ENCODE results near the gene KCNA2. TPM values are rescaled to one million over a fixed set of nuclear protein-coding genes. Genes with fewer than 3 reads are reported as not detected.

Gene KCNA2
- total RNA-seq, 2 experiments from 2014 or later = 1.4 to 2.2 TPM

DNA sequence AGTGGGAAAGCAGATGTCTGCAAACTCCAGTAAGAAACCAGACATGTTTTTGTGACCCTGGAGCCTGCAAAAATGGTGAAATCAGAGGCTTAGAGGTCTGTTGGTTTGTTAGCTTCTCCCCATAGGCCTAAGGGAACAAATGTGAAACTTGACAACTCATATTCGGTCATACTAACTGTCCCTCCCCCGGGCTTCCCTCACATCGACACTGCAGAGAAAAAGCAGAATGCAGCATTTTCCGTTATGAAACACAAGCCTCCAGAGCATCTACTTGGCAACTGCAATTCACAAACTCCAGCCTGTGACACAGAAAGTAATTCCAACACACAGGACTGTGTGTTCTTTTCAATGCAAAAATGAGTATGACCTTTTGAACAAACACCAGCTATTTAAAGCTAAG lies 3.7 kb downstream of the KCNA2 start:
- CTCF ChIA-PET = no interaction called here
- H3K4me1 Mint-ChIP-seq (ENCODE audit: low read depth) = peaks cover 11% of the 10 kb centered on the region

DNA sequence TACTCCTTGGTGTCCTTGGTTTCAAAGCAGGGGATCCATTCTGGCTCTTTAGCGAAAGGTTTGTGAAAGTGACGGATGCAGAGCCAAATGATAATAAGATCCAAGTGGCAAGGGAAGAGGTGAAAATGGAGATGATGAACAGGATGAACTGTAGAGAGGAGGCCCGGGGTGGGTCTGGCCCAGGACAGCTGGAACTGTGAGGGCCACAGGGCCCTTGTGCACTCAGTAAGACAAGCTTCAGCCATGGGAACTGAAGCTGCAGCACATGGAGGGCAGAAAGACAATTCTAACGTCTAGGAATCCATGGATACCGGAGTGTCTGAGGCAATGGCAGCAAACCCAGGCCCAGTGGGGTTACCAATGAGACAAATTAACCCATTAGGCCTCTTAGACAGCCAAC lies 4.8 kb downstream of the KCNA2 start:
- H3K36me3 Mint-ChIP-seq (ENCODE audit: low read depth) = no peaks in the 10 kb centered on the region
- DNase-seq (no peak), ATAC-seq (no peak)
- POLR2A ChIA-PET = interaction anchor here (0.6 kb wide), 1 partner anchor 848 kb away, joined by 3 read pairs; no protein-coding TSS in a partner anchor
- H3K9me3 Mint-ChIP-seq (ENCODE audit: insufficient read depth) = no peaks in the 10 kb centered on the region
- H3K27ac Mint-ChIP-seq = no peak overlapping the region
- CTCF ChIA-PET = no interaction called here
- H3K4me3 Mint-ChIP-seq = no peak overlapping the region
- peaks cover 27% of the 10 kb centered on the region for H3K27me3 Mint-ChIP-seq (ENCODE audit: low read depth)
- peaks cover 4% of the 10 kb centered on the region for H3K4me1 Mint-ChIP-seq (ENCODE audit: low read depth)

More for the DNA sequence above, 3.7 kb downstream of the KCNA2 start:
- no peak for DNase-seq
- no peak overlapping the region for H3K27ac Mint-ChIP-seq
- H3K27me3 Mint-ChIP-seq (ENCODE audit: low read depth) = peaks cover 35% of the 10 kb centered on the region
- no peaks in the 10 kb centered on the region for H3K36me3 Mint-ChIP-seq (ENCODE audit: low read depth)
- POLR2A ChIA-PET = no interaction called here
- no peaks in the 10 kb centered on the region for H3K9me3 Mint-ChIP-seq (ENCODE audit: insufficient read depth)
- ATAC-seq = no peak
- no peak overlapping the region for H3K4me3 Mint-ChIP-seq

DNA sequence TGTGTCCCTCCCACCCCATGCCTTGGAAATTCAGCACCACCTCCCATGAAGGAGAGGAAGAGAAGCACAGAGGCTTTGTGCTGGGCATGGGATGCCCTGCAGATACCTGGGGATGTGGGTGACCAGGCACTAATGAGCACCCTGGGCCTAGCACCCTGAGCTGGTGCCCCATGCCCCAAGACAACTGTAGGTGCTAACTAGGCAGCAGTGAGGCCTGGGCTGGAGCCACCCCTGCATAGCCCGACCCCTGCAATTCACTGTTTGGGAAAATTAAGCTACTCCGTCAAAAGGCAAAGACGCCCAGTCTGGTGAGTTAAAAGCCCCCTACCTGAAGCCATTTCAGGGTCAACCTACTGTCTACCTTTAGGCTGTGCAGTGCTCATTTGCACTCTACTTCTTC lies 5.4 kb downstream of the KCNA2 start:
- ChIA-PET POLR2A (interaction anchor here (0.6 kb wide), 1 partner anchor 847 kb away, joined by 3 read pairs; no protein-coding TSS in a partner anchor), CTCF (no interaction called here)
- H3K27me3 Mint-ChIP-seq (ENCODE audit: low read depth) = peaks cover 23% of the 10 kb centered on the region

DNA sequence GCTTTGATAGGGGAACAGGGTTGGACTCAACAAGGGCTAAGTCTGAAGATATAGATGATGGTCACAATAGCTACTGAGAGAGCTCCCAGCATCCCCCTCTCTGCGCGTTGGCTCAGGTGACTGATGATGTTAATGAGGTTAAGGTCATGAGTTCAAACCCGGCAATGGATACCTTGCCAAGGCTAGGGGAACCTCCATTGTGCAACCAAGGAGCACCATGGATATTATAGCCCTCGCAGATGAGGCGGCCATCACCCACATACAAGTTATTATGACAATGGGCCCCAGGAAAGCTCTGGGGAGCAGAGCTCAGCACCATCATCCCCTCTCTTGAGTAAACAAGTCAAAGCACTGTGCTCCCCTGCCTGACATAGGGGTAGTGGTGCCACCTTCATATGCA lies 8.2 kb downstream of the KCNA2 start:
- H3K27ac Mint-ChIP-seq = no peak overlapping the region
- H3K27me3 Mint-ChIP-seq (ENCODE audit: low read depth) = peaks cover 12% of the 10 kb centered on the region
- ChIA-PET POLR2A (no interaction called here), CTCF (interaction anchor here (1.5 to 2.5 kb wide), 2 partner anchors 42 to 102 kb away, joined by 4 to 9 read pairs; no protein-coding TSS in a partner anchor)
- no peaks in the 10 kb centered on the region for H3K9me3 Mint-ChIP-seq (ENCODE audit: insufficient read depth)
- DNase-seq (no peak), ATAC-seq (no peak)
- no peaks in the 10 kb centered on the region for H3K36me3 Mint-ChIP-seq (ENCODE audit: low read depth)
- H3K4me1 Mint-ChIP-seq (ENCODE audit: low read depth) = peaks cover 3% of the 10 kb centered on the region
- no peak overlapping the region for H3K4me3 Mint-ChIP-seq

More for the DNA sequence above, 5.4 kb downstream of the KCNA2 start:
- ATAC-seq = no peak
- Mint-ChIP-seq H3K36me3 (ENCODE audit: low read depth) (no peaks in the 10 kb centered on the region), H3K9me3 (ENCODE audit: insufficient read depth) (no peaks in the 10 kb centered on the region), H3K27ac (no peak overlapping the region), H3K4me1 (ENCODE audit: low read depth) (no peaks in the 10 kb centered on the region), H3K4me3 (no peak overlapping the region)
- DNase-seq = no peak

DNA sequence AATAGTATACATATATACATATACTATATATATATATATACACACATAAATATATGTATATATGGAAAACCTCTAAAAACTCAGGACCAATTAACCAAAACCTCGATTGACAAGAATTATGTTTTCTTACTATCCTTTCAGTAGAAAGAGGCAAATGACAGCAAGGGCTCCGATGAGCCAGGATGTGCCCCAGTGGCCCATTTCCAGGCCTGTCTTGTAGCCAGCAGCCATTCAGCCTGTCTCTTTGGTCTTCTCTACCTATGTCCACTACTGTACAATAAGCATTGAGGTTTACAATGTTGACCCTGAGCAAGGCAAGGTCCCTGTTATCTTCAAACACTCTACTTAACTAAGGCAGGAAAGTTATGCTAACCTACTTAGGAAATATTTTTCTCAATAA lies 9.8 kb downstream of the KCNA2 start:
- Mint-ChIP-seq H3K27ac (no peak overlapping the region), H3K9me3 (ENCODE audit: insufficient read depth) (no peaks in the 10 kb centered on the region), H3K4me3 (no peak overlapping the region), H3K4me1 (ENCODE audit: low read depth) (peaks cover 3% of the 10 kb centered on the region), H3K27me3 (ENCODE audit: low read depth) (peaks cover 15% of the 10 kb centered on the region), H3K36me3 (ENCODE audit: low read depth) (no peaks in the 10 kb centered on the region)
- ATAC-seq (no peak), DNase-seq (no peak)
- POLR2A ChIA-PET = no interaction called here
- CTCF ChIA-PET = interaction anchor here (1.3 kb wide), 1 partner anchor 23 kb away, joined by 3 read pairs; no protein-coding TSS in a partner anchor

DNA sequence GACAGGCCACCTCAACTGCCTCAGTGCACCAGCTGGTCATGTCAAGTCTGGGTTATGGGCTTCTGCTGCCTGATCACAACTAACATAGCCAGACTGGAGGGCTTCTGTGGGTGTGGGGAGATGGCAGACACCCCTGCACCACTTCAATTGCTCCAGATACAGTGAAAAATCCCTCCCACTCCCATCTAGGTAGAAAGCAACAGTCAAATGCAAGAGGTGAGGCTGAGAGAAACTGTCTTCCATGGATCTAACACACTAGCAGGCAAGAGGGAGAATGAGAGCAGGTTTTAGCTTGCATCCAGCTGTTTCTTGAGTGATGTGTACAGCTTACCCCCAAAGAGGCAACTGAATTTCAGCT lies 10.8 kb downstream of the KCNA2 start:
- peaks cover 15% of the 10 kb centered on the region for H3K27me3 Mint-ChIP-seq (ENCODE audit: low read depth)
- no peaks in the 10 kb centered on the region for H3K36me3 Mint-ChIP-seq (ENCODE audit: low read depth)
- ATAC-seq (no peak), DNase-seq (no peak)
- no peak overlapping the region for H3K4me3 Mint-ChIP-seq
- ChIA-PET CTCF (interaction anchor here (2.1 kb wide), 2 partner anchors 21 to 39 kb away, joined by 8 to 9 read pairs; no protein-coding TSS in a partner anchor), POLR2A (no interaction called here)
- peaks cover 3% of the 10 kb centered on the region for H3K4me1 Mint-ChIP-seq (ENCODE audit: low read depth)
- H3K9me3 Mint-ChIP-seq (ENCODE audit: insufficient read depth) = no peaks in the 10 kb centered on the region
- H3K27ac Mint-ChIP-seq = no peak overlapping the region

DNA sequence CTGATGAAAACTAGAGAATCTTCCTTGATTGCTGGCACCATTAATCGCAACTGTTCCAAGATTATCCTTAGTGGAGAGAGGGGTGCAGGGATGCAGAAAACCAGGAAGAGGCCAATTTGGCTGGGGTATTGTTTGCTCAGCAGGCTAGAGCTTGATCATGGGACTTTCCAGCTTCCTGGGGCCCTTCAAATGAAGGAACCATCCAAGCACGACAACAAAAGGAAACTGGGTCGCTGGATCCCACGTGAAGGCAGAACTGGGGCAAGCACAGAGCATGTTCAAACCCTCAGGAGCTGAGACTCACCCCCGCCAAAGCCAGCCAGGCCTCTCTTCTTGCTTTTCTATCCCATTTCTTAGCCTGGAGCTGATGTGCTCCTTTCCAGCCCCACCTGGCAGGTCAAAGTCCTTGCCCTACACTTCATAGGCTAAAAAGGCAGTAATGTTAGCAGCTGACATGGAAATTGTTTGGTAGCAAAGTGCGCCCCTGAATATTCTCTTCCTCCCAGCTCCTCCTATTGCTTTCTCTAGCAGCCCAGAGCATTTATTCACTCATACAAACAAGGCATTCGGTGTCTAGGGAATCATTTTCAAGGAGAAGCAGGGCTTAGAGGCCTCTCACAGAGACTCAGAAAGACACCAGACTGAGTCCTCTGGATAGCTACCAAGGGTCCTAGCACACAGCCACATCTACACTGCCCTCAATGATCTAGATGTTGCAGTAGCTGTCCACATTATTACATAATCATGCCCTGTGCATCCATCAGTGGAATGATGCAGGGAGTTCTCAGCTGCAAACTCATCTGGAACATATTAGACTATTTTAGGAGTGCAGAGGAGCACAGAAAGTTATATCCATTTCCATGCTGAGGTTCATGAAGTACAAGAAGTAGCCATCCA lies 11.5 kb downstream of the KCNA2 start:
- peaks cover 15% of the 10 kb centered on the region for H3K27me3 Mint-ChIP-seq (ENCODE audit: low read depth)
- ATAC-seq (no peak), DNase-seq (no peak)
- H3K36me3 Mint-ChIP-seq (ENCODE audit: low read depth) = no peaks in the 10 kb centered on the region
- CTCF ChIA-PET = interaction anchor here (1.2 to 2.1 kb wide), 5 partner anchors 15 to 170 kb away, joined by 3 to 9 read pairs (median 5); no protein-coding TSS in a partner anchor
- H3K27ac Mint-ChIP-seq = no peak overlapping the region
- no peak overlapping the region for H3K4me3 Mint-ChIP-seq
- H3K4me1 Mint-ChIP-seq (ENCODE audit: low read depth) = peaks cover 3% of the 10 kb centered on the region
- H3K9me3 Mint-ChIP-seq (ENCODE audit: insufficient read depth) = no peaks in the 10 kb centered on the region
- POLR2A ChIA-PET = no interaction called here

DNA sequence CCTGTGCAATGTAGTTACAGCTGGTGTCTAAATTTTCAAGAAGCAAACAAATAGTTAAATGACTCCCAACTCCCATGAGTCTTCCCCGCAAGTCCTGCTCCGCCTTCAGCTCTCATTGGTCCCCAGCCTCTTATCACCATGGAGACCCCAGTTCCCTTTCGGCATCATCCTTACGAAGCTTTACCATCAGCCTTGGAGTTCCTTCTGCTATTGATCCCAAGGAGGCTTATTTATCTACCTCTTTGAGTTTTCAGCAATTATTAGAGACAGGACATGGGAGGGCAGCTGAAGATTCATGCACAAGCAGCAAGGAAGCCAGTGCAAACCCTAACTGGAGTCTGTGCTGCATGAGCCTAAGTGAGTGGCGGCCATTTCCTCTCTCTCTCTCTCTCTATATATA lies 12.3 kb downstream of the KCNA2 start:
- ChIA-PET POLR2A (no interaction called here), CTCF (interaction anchor here (0.9 to 2.1 kb wide), 7 partner anchors 16 to 236 kb away, joined by 3 to 9 read pairs (median 3); no protein-coding TSS in a partner anchor)
- H3K4me1 Mint-ChIP-seq (ENCODE audit: low read depth) = peaks cover 3% of the 10 kb centered on the region

DNA sequence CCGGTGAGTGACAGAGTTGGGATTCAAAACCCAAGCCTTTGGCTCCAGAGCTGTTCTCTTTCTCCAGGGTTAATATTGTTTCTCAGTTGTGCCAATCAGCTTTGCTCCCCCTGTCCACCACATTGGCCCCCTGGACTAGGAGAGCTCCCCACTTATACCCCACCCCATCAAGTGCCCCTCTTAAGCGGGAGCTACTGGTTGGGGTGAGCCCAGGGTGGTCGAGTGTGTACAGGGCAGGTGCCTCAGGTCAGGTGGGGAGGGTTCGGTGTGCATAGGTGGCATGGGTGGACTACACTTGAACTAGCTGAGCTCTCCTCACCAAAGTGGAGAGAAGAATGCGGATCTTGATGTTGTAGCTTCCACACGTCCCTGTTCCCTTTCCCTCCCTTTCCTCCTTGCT lies 14.2 kb downstream of the KCNA2 start:
- H3K4me3 Mint-ChIP-seq = no peak overlapping the region
- H3K9me3 Mint-ChIP-seq (ENCODE audit: insufficient read depth) = no peaks in the 10 kb centered on the region
- no peaks in the 10 kb centered on the region for H3K36me3 Mint-ChIP-seq (ENCODE audit: low read depth)
- DNase-seq (no peak), ATAC-seq (no peak)
- peaks cover 14% of the 10 kb centered on the region for H3K27me3 Mint-ChIP-seq (ENCODE audit: low read depth)
- peaks cover 3% of the 10 kb centered on the region for H3K4me1 Mint-ChIP-seq (ENCODE audit: low read depth)
- ChIA-PET POLR2A (no interaction called here), CTCF (interaction anchor here (0.6 to 0.8 kb wide), 2 partner anchors 189 to 259 kb away, joined by 3 read pairs; no protein-coding TSS in a partner anchor)
- H3K27ac Mint-ChIP-seq = no peak overlapping the region

More for the DNA sequence above, 12.3 kb downstream of the KCNA2 start:
- DNase-seq (no peak), ATAC-seq (no peak)
- no peak overlapping the region for H3K4me3 Mint-ChIP-seq
- no peak overlapping the region for H3K27ac Mint-ChIP-seq
- no peaks in the 10 kb centered on the region for H3K9me3 Mint-ChIP-seq (ENCODE audit: insufficient read depth)
- H3K27me3 Mint-ChIP-seq (ENCODE audit: low read depth) = peaks cover 12% of the 10 kb centered on the region
- no peaks in the 10 kb centered on the region for H3K36me3 Mint-ChIP-seq (ENCODE audit: low read depth)

DNA sequence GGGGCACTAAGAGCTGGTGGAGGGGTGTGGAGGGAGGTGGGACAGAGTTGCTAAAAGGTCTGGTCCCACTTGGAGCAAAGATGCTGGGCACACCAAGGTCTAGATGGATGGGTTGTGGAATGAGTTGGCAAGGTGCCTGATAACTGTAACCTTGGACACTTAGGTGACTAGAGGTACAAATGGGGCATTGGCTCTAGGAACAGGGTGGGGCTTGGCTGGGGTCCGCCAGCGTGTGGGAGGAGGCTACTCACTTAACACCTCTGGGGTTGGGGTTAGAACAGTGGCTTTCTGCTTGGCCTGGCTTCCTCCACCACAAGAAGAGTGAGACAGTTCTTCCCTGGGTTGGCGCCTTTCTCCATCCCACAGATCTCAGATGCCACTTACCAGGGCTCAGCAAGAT lies 17.2 kb downstream of the KCNA2 start:
- H3K27me3 Mint-ChIP-seq (ENCODE audit: low read depth) = peaks cover 5% of the 10 kb centered on the region
- peaks cover 3% of the 10 kb centered on the region for H3K4me1 Mint-ChIP-seq (ENCODE audit: low read depth)
- POLR2A ChIA-PET = no interaction called here
- no peaks in the 10 kb centered on the region for H3K36me3 Mint-ChIP-seq (ENCODE audit: low read depth)
- no peak for ATAC-seq
- CTCF ChIA-PET = interaction anchor here (0.9 kb wide), 1 partner anchor 65 kb away, joined by 3 read pairs; no protein-coding TSS in a partner anchor
- no peak for DNase-seq
- no peak overlapping the region for H3K4me3 Mint-ChIP-seq
- H3K27ac Mint-ChIP-seq = no peak overlapping the region
- no peaks in the 10 kb centered on the region for H3K9me3 Mint-ChIP-seq (ENCODE audit: insufficient read depth)

DNA sequence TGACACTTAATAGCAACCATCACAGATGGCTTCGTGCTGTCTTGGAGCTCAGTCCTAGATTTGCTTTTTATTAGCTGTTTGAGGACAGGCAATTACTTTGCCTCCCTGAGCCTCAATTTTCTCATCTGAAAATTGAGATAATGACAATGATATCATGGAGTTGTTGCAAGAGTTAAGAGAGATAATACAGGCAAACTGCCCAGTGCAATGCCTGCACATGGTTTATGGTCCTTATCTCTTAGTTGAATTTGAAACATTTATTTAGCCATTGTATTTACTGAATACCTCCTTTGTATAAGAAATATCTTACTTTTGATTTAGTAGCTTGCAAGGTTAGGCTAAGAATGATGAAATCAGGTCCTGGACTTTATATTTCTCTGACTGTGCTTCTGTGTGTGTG lies 17.7 kb downstream of the KCNA2 start:
- Mint-ChIP-seq H3K27me3 (ENCODE audit: low read depth) (peaks cover 5% of the 10 kb centered on the region), H3K9me3 (ENCODE audit: insufficient read depth) (no peaks in the 10 kb centered on the region), H3K27ac (no peak overlapping the region), H3K36me3 (ENCODE audit: low read depth) (no peaks in the 10 kb centered on the region), H3K4me1 (ENCODE audit: low read depth) (no peaks in the 10 kb centered on the region), H3K4me3 (no peak overlapping the region)
- ATAC-seq (no peak), DNase-seq (no peak)
- CTCF ChIA-PET = interaction anchor here (0.9 kb wide), 1 partner anchor 64 kb away, joined by 3 read pairs; no protein-coding TSS in a partner anchor
- POLR2A ChIA-PET = no interaction called here

DNA sequence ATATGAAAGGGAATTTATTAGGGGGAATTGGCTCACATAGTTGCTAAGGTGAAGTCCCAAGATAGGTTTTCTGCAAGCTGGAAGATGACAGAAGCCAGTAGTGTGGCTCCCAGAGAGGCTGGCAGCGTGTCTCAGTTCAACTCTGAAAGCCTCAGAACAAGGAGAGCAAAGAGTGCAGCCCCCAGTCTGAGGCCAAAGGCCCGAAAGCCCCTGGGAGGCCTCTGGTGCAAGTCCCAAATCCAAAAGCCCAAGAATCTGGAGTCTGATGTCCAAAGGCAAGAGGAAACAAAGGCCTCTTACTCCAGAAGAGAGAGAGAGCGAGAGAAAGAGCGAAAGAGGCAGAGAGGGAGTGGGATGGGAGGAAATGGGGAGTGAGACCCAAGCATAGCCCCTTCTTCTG lies 18.3 kb downstream of the KCNA2 start:
- H3K36me3 Mint-ChIP-seq (ENCODE audit: low read depth) = no peaks in the 10 kb centered on the region
- no peak overlapping the region for H3K27ac Mint-ChIP-seq
- no peaks in the 10 kb centered on the region for H3K9me3 Mint-ChIP-seq (ENCODE audit: insufficient read depth)
- peaks cover 5% of the 10 kb centered on the region for H3K27me3 Mint-ChIP-seq (ENCODE audit: low read depth)
- ATAC-seq = no peak
- POLR2A ChIA-PET = no interaction called here
- CTCF ChIA-PET = no interaction called here
- DNase-seq = no peak
- no peak overlapping the region for H3K4me3 Mint-ChIP-seq
- H3K4me1 Mint-ChIP-seq (ENCODE audit: low read depth) = no peaks in the 10 kb centered on the region

All from activated CD8-positive, alpha-beta T cell treated with anti-CD3 and anti-CD28 coated beads, Interleukin-2, amount 10 ng/mL, durations not matched to agents 7 days and 5 days (primary cell).